Keratinocyte (primary cell): ENCODE results near the gene PRR11. TPM values are rescaled to one million over a fixed set of nuclear protein-coding genes. Genes with fewer than 3 reads are reported as not detected.

Experiments
- DNase-seq: peaks from one replicate; pipeline ENCODE4 v3.0.0-alpha.2; 2011; ENCODE audit warnings: low read depth, missing footprints, low spot score
- FAIRE-seq: peaks from 2 replicates; lab custom pipeline; 2011; peaks lifted over from hg19 to GRCh38; lab: Jason Lieb, UNC
- H2AFZ ChIP-seq: 2 replicates; pipeline ENCODE4 v1.6.0; 2012; ENCODE audit warnings: low read length, control low read depth, inconsistent platforms; ENCODE audit not compliant: control insufficient read depth
- H3K27ac ChIP-seq: 2 replicates; pipeline ENCODE4 v1.5.1; 2011; ENCODE audit warnings: low read length; ENCODE audit not compliant: control insufficient read depth, insufficient read depth
- H3K27me3 ChIP-seq: 3 replicates; pipeline ENCODE4 v1.6.0; 2011; ENCODE audit warnings: low read length; ENCODE audit not compliant: control insufficient read depth, insufficient read depth; ENCODE audit errors: extremely low read depth
- H3K36me3 ChIP-seq, 2 experiments: 2 replicates in 1 of 2; 3 replicates in 1 of 2; pipeline ENCODE4 v1.5.1; 2011; ENCODE audit warnings: low read length in 2 of 2, mild to moderate bottlenecking in 1 of 2; ENCODE audit not compliant: control insufficient read depth in 2 of 2, insufficient read depth in 2 of 2; ENCODE audit errors: extremely low read depth in 1 of 2
- H3K4me1 ChIP-seq: 3 replicates; pipeline ENCODE4 v1.5.1; 2011; ENCODE audit warnings: low read length; ENCODE audit not compliant: control insufficient read depth, insufficient read depth; ENCODE audit errors: extremely low read depth
- H3K4me2 ChIP-seq: 3 replicates; pipeline ENCODE4 v1.6.0; 2011; ENCODE audit warnings: low read depth, low read length; ENCODE audit not compliant: control insufficient read depth, insufficient read depth; ENCODE audit errors: extremely low read depth
- H3K4me3 ChIP-seq, 3 experiments: fragments of 200-600 bp in 1 of 3; sonication (generic) in 1 of 3; 2 replicates in 2 of 3; 3 replicates in 1 of 3; pipeline ENCODE4 v1.5.1; 2011 to 2016; ENCODE audit warnings: low read length in 3 of 3, mild to moderate bottlenecking in 3 of 3, control low read depth in 2 of 3, inconsistent platforms in 1 of 3, low read depth in 1 of 3, mixed read lengths in 1 of 3, mixed run types in 1 of 3, moderate library complexity in 1 of 3; ENCODE audit not compliant: control insufficient read depth in 2 of 3, insufficient read depth in 2 of 3; ENCODE audit errors: extremely low read depth in 1 of 3
- H3K79me2 ChIP-seq: 2 replicates; pipeline ENCODE4 v1.6.0; 2012; ENCODE audit warnings: low read length; ENCODE audit not compliant: control insufficient read depth, insufficient read depth
- H3K9ac ChIP-seq: 3 replicates; pipeline ENCODE4 v1.6.0; 2011; ENCODE audit warnings: low read length; ENCODE audit not compliant: control insufficient read depth, insufficient read depth; ENCODE audit errors: extremely low read depth
- H3K9me1 ChIP-seq: 3 replicates; pipeline ENCODE4 v1.6.0; 2011; ENCODE audit warnings: low read length; ENCODE audit not compliant: control insufficient read depth, insufficient read depth; ENCODE audit errors: extremely low read depth
- H3K9me3 ChIP-seq: 2 replicates; pipeline ENCODE4 v1.5.1; 2012; ENCODE audit warnings: low read depth, low read length; ENCODE audit not compliant: control insufficient read depth
- H4K20me1 ChIP-seq: 3 replicates; pipeline ENCODE4 v1.6.0; 2011; ENCODE audit warnings: low read length; ENCODE audit not compliant: control insufficient read depth, insufficient read depth; ENCODE audit errors: extremely low read depth
- CTCF ChIP-seq, 3 experiments: IDR thresholded peaks in 1 of 3; conservative IDR thresholded peaks in 1 of 3; optimal IDR thresholded peaks in 1 of 3; 2 replicates in 2 of 3; 3 replicates in 1 of 3; pipeline versions ENCODE3 to v1.5.1; 2011; ENCODE audit warnings: low read length in 3 of 3, mild to moderate bottlenecking in 3 of 3, moderate library complexity in 2 of 3, control low read depth in 1 of 3, inconsistent platforms in 1 of 3; ENCODE audit not compliant: insufficient read depth in 2 of 3; ENCODE audit errors: extremely low read depth in 1 of 3
- EZH2 ChIP-seq: IDR thresholded peaks from one replicate; pipeline ENCODE4 v1.6.1; 2012; ENCODE audit warnings: inconsistent platforms, mild to moderate bottlenecking, low read length, moderate library complexity
- dilution Hi-C: fragments of 300-500 bp; cut with MboI; formaldehyde crosslinking; loops from one replicate; pipeline ENCODE4 v1.7.0; 2020; ENCODE audit warnings: low sequenced_read_pairs; ENCODE audit not compliant: extremely low pct_ligation_motif_present
- polyA plus RNA-seq, 5 experiments: library from polyadenylated mRNA; depleted of rRNA in 3 of 5; stranded (reverse) in 3 of 5; stranded (forward) in 1 of 5; unstranded in 1 of 5; fragments of >200 nt; gene quantifications; 1 replicate in 1 of 5; 2 replicates in 3 of 5; 3 replicates in 1 of 5; pipeline versions ENCODE4 v1.2.1 to v1.2.3, GENCODE V29; 2011 to 2012; ENCODE audit warnings: missing spikeins in 2 of 5, low read depth in 1 of 5, low replicate concordance in 1 of 5

The PRR11 gene
- polyA plus RNA-seq, 1 donor (not counting 4 experiments of a cell fraction or from before 2014, with no cell fraction given): 40.1 TPM

GRCh38 chr17:59160157-59161025 lies 4.8 kb downstream of the PRR11 start:
- Histone ChIP-seq H3K4me2 (peak overlapping the region; percentile 17), H3K9me1 (no peaks in the 10 kb centered on the region), H3K9ac (no peak overlapping the region), H3K79me2 (peaks cover 87% of the 10 kb centered on the region), H3K27me3 (no peaks in the 10 kb centered on the region), H3K27ac (peak overlapping the region; percentile 17), H3K9me3 (no peaks in the 10 kb centered on the region), H4K20me1 (no peaks in the 10 kb centered on the region), H3K4me3 (no peak overlapping the region), H3K4me1 (peaks cover 33% of the 10 kb centered on the region), H3K36me3 (no peaks in the 10 kb centered on the region), H2AFZ (no peak overlapping the region)
- no peak for DNase-seq
- TF ChIP-seq EZH2: no peak
- no peak for TF ChIP-seq CTCF (optimal IDR thresholded peaks at IDR 0.05 in 1 of 3, IDR thresholded peaks at IDR 0.05 in 1 of 3, conservative IDR thresholded peaks at IDR 0.05 in 1 of 3; ENCODE audit: extremely low read depth in 1 of 3, insufficient read depth in 2 of 3, low read length in 3 of 3)
- dilution Hi-C loops: no loop called here
- FAIRE-seq: no peak

GRCh38 chr17:59161477-59161876 lies 5.9 kb downstream of the PRR11 start:
- no peaks in the 10 kb centered on the region for H3K9me3 ChIP-seq
- no peak for DNase-seq
- H3K4me2 ChIP-seq: no peak overlapping the region
- peaks cover 39% of the 10 kb centered on the region for H3K4me1 ChIP-seq
- dilution Hi-C loops: no loop called here
- FAIRE-seq: no peak
- no peaks in the 10 kb centered on the region for H4K20me1 ChIP-seq
- no peak overlapping the region for H3K4me3 ChIP-seq
- H3K9me1 ChIP-seq: no peaks in the 10 kb centered on the region
- H3K36me3 ChIP-seq: no peaks in the 10 kb centered on the region
- H3K79me2 ChIP-seq: peaks cover 92% of the 10 kb centered on the region
- no peaks in the 10 kb centered on the region for H3K27me3 ChIP-seq
- H3K27ac ChIP-seq: no peak overlapping the region
- no peak overlapping the region for H3K9ac ChIP-seq
- TF ChIP-seq CTCF (optimal IDR thresholded peaks at IDR 0.05 in 1 of 3, IDR thresholded peaks at IDR 0.05 in 1 of 3, conservative IDR thresholded peaks at IDR 0.05 in 1 of 3; ENCODE audit: extremely low read depth in 1 of 3, insufficient read depth in 2 of 3, low read length in 3 of 3) (no peak), EZH2 (no peak)
- no peak overlapping the region for H2AFZ ChIP-seq
